HTR-8/SVneo (cell line): Measurements from ENCODE around the gene ERO1A.
A peak's percentile ranks its signal among the peaks of the same experiment; 100 is the strongest.

Source experiments
- DNase-seq: peaks from one replicate; pipeline ENCODE4 v3.0.0; 2011; ENCODE audit warnings: low spot score, mixed read lengths; ENCODE audit not compliant: insufficient read length
- FAIRE-seq: peaks from 2 replicates; lab custom pipeline; 2011; peaks lifted over from hg19 to GRCh38; lab: Jason Lieb, UNC

Gene ERO1A

DNA sequence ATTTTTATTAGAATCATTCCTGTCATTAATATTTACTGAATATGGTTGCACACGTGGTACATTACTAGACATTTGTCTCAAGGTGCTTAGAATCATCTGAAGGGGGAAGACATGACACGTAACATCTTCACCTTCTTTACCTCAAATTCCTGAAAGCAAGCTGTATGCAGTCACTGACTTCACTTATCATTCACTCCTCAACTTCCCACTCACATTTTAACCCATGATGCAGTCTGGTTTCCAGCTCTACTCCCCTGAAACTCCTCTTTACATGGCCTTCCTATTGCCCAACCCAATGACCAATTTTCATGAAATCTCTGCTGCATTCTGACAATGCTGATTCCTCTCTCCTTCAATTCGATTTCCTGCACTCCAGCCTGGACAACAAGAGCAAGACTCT, 5.9 kb upstream of the ERO1A start:
- peak; percentile 64 for FAIRE-seq
- no peak for DNase-seq

DNA sequence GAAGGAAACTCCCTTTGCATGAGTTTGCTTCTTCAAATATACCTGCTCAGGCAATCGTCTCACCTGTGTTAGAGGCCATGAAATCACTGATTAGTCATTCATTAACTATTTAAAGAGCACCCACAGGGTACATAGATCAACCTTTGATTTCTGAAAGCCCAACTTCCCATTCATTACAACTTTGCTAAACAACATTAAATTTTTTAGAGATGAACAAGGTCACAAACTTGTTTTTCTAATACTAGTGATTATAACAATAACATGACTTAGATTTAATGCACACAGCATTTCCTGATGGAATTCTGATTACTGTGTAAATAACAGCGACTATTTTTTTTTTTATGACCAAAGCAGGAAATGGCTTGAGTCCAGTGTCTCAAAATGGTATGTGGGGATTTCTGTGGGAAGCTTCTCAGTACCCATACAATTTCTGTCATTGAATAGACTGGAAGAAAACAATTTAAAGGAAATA, 5.4 kb upstream of the ERO1A start:
- FAIRE-seq (no peak), DNase-seq (no peak)

- FAIRE-seq (no peak), DNase-seq (peak; percentile 53)
Observed at GRCh38 chr14:52694761-52695480, 437 bp downstream of the ERO1A start.

DNA sequence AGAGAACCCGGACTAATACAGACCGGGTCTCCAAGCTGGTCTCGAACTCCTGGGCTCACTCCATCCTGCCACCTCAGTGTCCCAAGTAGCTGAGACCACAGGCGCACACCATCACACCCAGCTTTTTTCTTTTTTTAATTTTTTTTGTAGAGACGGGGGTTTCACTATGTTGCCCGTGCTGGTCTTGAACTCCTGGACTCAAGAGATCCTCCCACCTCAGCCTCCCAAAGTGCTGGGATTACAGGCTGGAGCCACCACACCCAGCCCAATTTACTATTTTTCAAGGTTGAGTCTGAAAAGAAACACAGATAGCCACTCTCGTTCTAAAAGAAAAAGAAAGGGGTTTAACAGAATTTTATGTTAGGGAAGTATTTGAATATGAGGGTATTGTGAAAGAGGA, 1.8 kb downstream of the ERO1A start:
- no peak for FAIRE-seq
- no peak for DNase-seq

DNA sequence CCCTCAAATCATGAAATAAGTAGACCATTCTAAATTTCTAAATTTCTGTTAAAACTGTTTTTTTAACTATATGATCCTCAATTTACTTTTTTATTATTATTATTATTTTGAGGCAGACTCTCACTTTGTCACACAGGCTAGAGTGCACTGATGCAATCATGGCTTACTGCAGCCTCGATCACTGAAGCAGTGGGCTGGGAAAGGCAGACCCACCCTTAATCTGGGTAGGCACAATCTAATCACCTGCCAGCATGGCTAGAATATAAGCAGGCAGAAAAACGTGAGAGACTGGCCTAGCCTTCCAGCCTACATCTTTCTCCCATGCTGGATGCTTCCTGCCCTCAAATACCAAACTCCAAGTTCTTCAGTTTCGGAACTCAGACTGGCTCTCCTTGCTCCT, 2.3 kb downstream of the ERO1A start:
- FAIRE-seq (no peak), DNase-seq (no peak)

- DNase-seq (no peak), FAIRE-seq (peak; percentile 52)
Observed at GRCh38 chr14:52692248-52692962, 3.0 kb downstream of the ERO1A start.

DNA sequence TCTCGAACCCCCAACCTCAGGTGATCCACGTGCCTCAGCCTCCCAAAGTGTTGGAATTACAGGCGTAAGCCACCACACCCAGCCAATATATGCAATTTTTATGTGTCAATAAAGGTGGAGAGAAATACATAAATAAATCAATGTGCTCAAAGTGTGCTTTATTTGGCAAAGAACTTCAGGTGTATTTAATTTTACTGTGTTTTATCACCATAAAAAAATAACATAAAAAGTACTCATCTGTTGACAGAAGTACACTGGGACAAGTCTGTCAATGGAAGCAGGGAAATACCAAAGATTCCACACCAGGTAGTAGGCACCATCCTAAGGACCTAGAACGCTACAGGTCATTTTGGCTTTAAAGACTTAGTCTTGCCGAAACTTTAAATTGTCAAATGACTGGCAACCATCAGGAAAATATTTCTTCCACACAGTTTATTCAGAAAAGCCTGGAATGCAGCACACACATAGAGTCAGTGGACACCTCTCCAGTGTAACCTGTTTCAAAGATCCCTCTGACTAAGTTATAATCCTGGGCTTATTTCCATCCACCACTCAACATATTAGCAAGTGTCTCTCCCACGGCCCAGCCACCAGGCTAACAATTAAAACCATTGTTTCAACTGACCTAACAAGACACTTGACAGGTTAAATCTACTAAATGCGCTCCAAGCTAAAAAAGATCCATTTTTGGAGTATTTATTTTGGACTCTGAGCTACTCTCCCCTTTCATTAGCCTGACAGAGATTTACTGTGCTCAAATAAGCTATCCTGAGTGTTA, 4.2 kb downstream of the ERO1A start:
- peak; percentile 26 for FAIRE-seq
- DNase-seq = no peak

DNA sequence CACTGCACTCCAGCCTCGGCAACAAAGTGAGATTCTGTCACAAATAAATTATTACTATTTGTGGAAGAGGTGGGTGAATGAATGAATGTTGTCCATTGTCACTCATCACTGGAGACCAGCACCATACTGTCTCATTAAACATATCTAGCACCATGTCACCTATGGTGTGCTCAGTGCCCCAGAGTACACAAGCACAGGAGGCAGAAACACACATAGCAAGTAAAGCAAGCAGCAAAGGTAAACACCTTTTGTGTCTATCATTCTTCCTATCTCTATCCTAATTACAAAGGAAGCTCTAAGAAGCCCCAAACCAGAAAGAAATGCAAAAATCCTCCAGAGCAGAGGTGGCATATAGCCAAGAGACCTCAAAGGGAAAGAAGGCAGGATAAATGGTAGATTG, 9.2 kb downstream of the ERO1A start:
- FAIRE-seq (peak; percentile 72), DNase-seq (no peak)

GRCh38 chr14:52683985-52684520, 11.3 kb downstream of the ERO1A start:
- FAIRE-seq = peak; percentile 72
- no peak for DNase-seq

DNA sequence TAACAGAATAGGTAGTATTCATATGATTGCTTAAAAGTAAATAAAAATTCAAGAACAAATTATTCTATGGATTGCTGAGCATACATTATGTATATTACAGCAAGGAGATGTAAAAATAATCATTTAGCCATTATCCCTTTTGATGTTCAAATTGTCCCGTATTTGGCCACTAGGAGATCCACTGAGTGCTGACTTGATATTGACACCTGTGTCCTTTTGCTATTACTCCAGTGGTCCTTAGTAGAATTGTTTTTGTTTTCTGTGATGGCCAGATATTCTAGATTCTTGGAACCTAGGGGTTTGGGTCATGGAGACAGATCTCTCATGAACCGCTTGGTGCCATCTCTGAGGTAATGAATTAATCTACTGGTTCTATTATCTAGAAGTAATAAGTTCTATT, 16.8 kb downstream of the ERO1A start:
- FAIRE-seq (no peak), DNase-seq (no peak)

DNA sequence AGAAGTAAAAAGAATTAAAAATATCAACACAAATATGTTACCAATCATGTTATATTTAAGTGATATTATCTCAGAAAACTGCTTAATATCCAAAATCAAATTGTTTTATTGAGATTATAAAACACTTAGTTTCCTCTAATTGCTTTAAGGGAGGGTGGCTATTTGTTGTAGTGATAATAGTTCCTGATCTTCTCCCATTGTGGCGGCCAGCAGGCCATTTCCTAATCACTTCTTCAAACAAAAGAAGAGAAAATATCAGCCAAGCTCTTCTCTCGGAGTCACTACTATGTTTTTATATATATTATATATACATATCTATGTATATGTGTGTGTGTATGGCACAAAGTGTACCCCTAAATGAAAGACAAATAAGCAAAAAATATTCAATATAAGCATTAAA, 31.5 kb downstream of the ERO1A start:
- DNase-seq = no peak

DNA sequence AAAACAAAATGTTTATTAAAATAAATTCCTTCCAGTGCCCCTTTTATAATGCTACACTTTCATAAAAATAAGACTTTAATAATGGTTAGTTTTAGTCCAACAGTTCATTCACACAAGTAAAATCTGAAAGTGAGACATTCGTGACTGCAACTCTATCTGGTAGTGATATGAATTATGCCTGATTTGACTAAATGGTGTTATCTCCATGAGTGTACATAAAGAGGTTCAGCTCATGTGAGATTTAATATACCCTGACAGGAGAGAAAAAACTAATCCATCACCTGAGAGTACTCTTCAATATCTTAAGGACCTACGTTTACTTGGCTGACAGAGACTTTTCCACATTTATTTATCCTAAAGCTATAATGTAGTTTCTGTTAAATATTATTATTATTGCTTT, 34.0 kb downstream of the ERO1A start:
- DNase-seq (no peak), FAIRE-seq (peak; percentile 63)

More for the DNA sequence above, 31.5 kb downstream of the ERO1A start:
- FAIRE-seq = no peak

- DNase-seq = no peak
- FAIRE-seq = peak; percentile 75
Observed at GRCh38 chr14:52660832-52661231, 34.5 kb downstream of the ERO1A start.

GRCh38 chr14:52660325-52660724, 35.0 kb downstream of the ERO1A start:
- DNase-seq = no peak

DNA sequence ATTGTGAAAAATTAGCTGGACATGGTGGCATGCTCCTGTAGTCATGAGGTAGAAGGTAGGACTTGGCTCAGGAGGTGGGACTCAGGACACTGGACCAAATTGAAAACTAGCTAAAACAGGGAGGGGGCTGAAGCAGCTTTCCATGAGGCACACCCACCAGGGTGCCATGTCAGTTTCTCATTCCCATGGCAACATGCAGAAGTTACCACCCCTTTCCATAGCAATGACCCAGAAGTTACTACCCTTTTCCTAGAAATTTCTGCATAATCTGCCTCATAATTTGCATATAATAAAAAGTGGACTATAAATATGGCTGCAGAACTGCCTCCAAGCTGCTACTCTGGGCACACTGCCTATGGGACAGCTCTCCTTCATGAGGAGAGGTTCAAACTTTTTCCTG, 38.5 kb downstream of the ERO1A start:
- FAIRE-seq (peak; percentile 36), DNase-seq (no peak)

More at GRCh38 chr14:52660325-52660724, 35.0 kb downstream of the ERO1A start:
- FAIRE-seq = no peak

DNA sequence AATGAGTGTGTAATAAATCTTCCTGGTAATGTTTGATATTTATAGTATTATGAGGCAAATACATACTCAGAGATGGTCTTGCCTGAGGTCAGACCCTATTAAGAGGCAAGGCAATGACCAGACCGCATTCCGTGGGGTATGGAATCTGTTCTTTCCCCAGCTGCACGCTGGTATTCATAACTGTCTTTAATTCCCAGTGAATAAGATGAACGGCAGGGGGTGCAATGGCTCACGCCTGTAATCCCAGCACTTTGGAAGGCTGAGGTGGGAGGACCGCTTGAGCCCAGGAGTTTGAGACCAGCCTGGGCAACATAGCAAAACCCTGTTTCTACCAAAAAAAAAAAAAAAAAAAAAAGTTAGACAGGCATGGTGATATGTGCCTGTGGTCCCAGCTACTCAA, 44.6 kb downstream of the ERO1A start:
- no peak for DNase-seq
- FAIRE-seq = peak; percentile 40

- FAIRE-seq = no peak
- no peak for DNase-seq
Observed at GRCh38 chr14:52649511-52649910, 45.8 kb downstream of the ERO1A start.

DNA sequence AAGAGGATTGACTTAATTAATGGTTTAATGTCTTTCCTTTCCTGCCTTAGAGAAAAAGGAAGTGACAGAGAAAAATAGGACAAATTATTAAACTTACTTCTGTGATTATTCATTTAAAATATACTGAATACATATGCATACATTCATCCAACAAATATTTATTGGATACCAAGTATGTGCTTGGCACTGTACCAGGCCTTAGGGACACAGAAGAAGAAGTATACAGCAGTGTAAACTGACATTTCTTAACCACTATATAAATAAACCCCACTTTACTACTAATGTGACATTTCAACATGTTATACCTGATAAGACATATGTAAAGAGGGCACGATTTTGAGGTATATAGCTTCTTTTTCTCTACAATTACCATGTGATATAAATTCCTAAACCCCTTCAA, 53.6 kb downstream of the ERO1A start:
- no peak for FAIRE-seq

DNA sequence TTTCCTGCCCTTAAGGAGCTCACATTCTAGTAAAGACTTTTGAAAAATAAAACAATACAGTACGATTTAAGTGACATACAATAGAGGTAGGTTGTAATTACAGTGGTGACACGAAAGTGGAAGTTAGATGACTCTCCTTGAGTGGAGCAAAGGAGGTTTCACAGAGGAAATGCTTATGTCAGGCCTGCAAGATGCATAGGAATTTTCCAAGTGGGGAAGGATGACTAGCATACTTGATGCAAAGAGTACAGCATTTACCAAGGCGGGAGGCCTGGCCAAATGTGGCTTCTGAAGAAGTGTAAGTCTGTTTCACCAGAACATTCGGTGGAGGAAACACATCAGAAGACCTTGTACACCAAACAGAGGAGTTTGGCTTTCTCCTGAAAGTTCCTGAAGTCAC, 55.2 kb downstream of the ERO1A start:
- FAIRE-seq = peak; percentile 91

More for the DNA sequence above, 53.6 kb downstream of the ERO1A start:
- DNase-seq = no peak

GRCh38 chr14:52619687-52620086, 75.7 kb downstream of the ERO1A start:
- FAIRE-seq (no peak), DNase-seq (no peak)

More for the DNA sequence above, 55.2 kb downstream of the ERO1A start:
- no peak for DNase-seq
